Endothelial cell of umbilical vein (primary cell): ENCODE data around the gene EPS8L2. TPM values are rescaled to one million over a fixed set of nuclear protein-coding genes. Genes with fewer than 3 reads are reported as not detected.

ENCODE experiments used
- BruUV-seq: library from RNA; stranded (reverse); fragments of 400-500 nt; replicated peaks from 2 replicates; lab custom pipeline; 2021; lab: Mats Ljungman, UMichigan
- CTCF ChIA-PET: fragments of 300-600, 350-600 bp; sonication (Branson Sonifier 250); formaldehyde crosslinking; loops from one replicate; lab custom pipeline; 2021; ENCODE audit warnings: antibody characterized with exemption, inconsistent platforms; lab: Charles Lee
- POLR2A ChIA-PET: fragments of 300-600, 350-600 bp; sonication (Branson Sonifier 250); formaldehyde crosslinking; loops from one replicate; lab custom pipeline; 2021; ENCODE audit warnings: antibody characterized with exemption, inconsistent platforms; lab: Charles Lee
- DNase-seq: peaks from one replicate; pipeline ENCODE4 v3.0.0-alpha.2; 2011; ENCODE audit warnings: low read depth, low spot score
- FAIRE-seq: peaks from 2 replicates; lab custom pipeline; 2011; peaks lifted over from hg19 to GRCh38; lab: Jason Lieb, UNC
- H2AFZ ChIP-seq: 2 replicates; pipeline ENCODE4 v1.6.0; 2012; ENCODE audit warnings: low read depth, low read length, control low read depth, inconsistent platforms
- H3K27ac ChIP-seq: 2 replicates; pipeline ENCODE4 v1.5.1; 2011; ENCODE audit warnings: low read depth, mild to moderate bottlenecking, control low read depth, low read length, moderate library complexity; ENCODE audit not compliant: insufficient read depth
- H3K27me3 ChIP-seq, 2 experiments: 2 replicates each; pipeline versions ENCODE4 v1.6.0 to v1.6.1; 2011; ENCODE audit warnings: low read length in 2 of 2, mixed read lengths in 1 of 2; ENCODE audit not compliant: control insufficient read depth in 2 of 2, insufficient read depth in 2 of 2
- H3K36me3 ChIP-seq, 2 experiments: 2 replicates in 1 of 2; 3 replicates in 1 of 2; pipeline ENCODE4 v1.5.1; 2011; ENCODE audit warnings: low read length in 2 of 2, mild to moderate bottlenecking in 1 of 2, moderate library complexity in 1 of 2; ENCODE audit not compliant: control insufficient read depth in 2 of 2, insufficient read depth in 2 of 2; ENCODE audit errors: extremely low read depth in 1 of 2
- H3K4me1 ChIP-seq: 3 replicates; pipeline ENCODE4 v1.5.1; 2011; ENCODE audit warnings: mild to moderate bottlenecking, low read length; ENCODE audit not compliant: control insufficient read depth, insufficient read depth; ENCODE audit errors: extremely low read depth
- H3K4me2 ChIP-seq: 2 replicates; pipeline ENCODE4 v1.6.1; 2011; ENCODE audit warnings: low read length, control low read depth, mixed read lengths; ENCODE audit not compliant: insufficient read depth
- H3K4me3 ChIP-seq, 3 experiments: fragments of 200-600 bp in 1 of 3; sonication (generic), shearing (Covaris generic) in 1 of 3; replicated peaks in 1 of 3; 2 replicates each; pipeline ENCODE4 v1.5.1; 2011 to 2016; ENCODE audit warnings: control low read depth in 3 of 3, low read length in 3 of 3, mild to moderate bottlenecking in 2 of 3, inconsistent platforms in 1 of 3, low read depth in 1 of 3, moderate library complexity in 1 of 3; ENCODE audit not compliant: insufficient read depth in 1 of 3
- H3K79me2 ChIP-seq: 2 replicates; pipeline ENCODE4 v1.6.0; 2012; ENCODE audit warnings: low read length, inconsistent platforms; ENCODE audit not compliant: control insufficient read depth, insufficient read depth
- H3K9ac ChIP-seq: replicated peaks from 2 replicates; pipeline ENCODE3; 2011; ENCODE audit warnings: low read length, control low read depth; ENCODE audit not compliant: insufficient read depth; ENCODE audit errors: extremely low read depth
- H3K9me1 ChIP-seq: replicated peaks from 3 replicates; pipeline ENCODE4 v1.6.0; 2011; ENCODE audit warnings: mild to moderate bottlenecking, low read length; ENCODE audit not compliant: control insufficient read depth, insufficient read depth; ENCODE audit errors: extremely low read depth
- H3K9me3 ChIP-seq: replicated peaks from 2 replicates; pipeline ENCODE4 v1.5.1; 2012; ENCODE audit warnings: low read length, inconsistent platforms; ENCODE audit not compliant: control insufficient read depth, insufficient read depth
- H4K20me1 ChIP-seq: replicated peaks from 2 replicates; pipeline ENCODE3; 2011; ENCODE audit warnings: mild to moderate bottlenecking, low read length; ENCODE audit not compliant: control insufficient read depth, insufficient read depth; ENCODE audit errors: extremely low read depth
- CTCF ChIP-seq, 2 donors: IDR thresholded peaks; 1 replicate in 1 of 2; 2 replicates in 1 of 2; pipeline ENCODE4 v1.5.1; 2011; ENCODE audit warnings: low read length in 2 of 2, mild to moderate bottlenecking in 2 of 2, moderate library complexity in 2 of 2, control low read depth in 1 of 2, inconsistent platforms in 1 of 2, low read depth in 1 of 2; ENCODE audit not compliant: insufficient read depth in 1 of 2; ENCODE audit errors: extremely low read depth in 1 of 2
- FOS ChIP-seq: IDR thresholded peaks from 2 replicates; pipeline ENCODE4 v1.6.1; 2011; ENCODE audit warnings: mild to moderate bottlenecking, low read length, moderate library complexity, borderline replicate concordance; ENCODE audit not compliant: insufficient read depth
- GATA2 ChIP-seq: IDR thresholded peaks from 2 replicates; pipeline ENCODE4 v1.7.0; 2011; ENCODE audit warnings: low read depth, mild to moderate bottlenecking, moderate library complexity, mixed read lengths, low read length; ENCODE audit not compliant: insufficient read length, insufficient read depth
- MYC ChIP-seq: IDR thresholded peaks from one replicate; pipeline ENCODE4 v1.6.1; 2011; ENCODE audit warnings: mild to moderate bottlenecking, low read depth, low read length
- POLR2AphosphoS5 ChIP-seq: IDR thresholded peaks from 2 replicates; pipeline ENCODE4 v1.6.1; 2012; ENCODE audit warnings: low read depth, mild to moderate bottlenecking, control low read depth, low read length, moderate library complexity; ENCODE audit not compliant: insufficient read depth
- dilution Hi-C: fragments of 300-500 bp; cut with MboI; formaldehyde crosslinking; loops from one replicate; pipeline ENCODE4 v1.15.0; 2019; ENCODE audit warnings: low sequenced_read_pairs; ENCODE audit not compliant: extremely low pct_ligation_motif_present
- intact Hi-C: fragments of 100-400 bp; cut with micrococcal nuclease; formaldehyde crosslinking; loops from one replicate; pipeline ENCODE4 v1.10.0; 2022
- polyA plus RNA-seq, 4 experiments: library from polyadenylated mRNA; depleted of rRNA in 3 of 4; stranded (reverse) in 3 of 4; unstranded in 1 of 4; fragments of >200 nt; gene quantifications; 2 replicates each; pipeline versions ENCODE4 v1.2.1 to v1.2.3, GENCODE V29; 2011 to 2012; ENCODE audit warnings: missing spikeins in 1 of 4
- total RNA-seq: library from RNA; stranded (reverse); gene quantifications from 2 replicates; pipeline ENCODE4 v1.2.3, GENCODE V29; 2021
- TF ChIP-seq, protein P1 (sequence below): IDR thresholded peaks from 2 replicates; pipeline ENCODE4 v1.6.1; 2011; ENCODE audit not compliant: insufficient read depth, insufficient read length

The EPS8L2 gene
- total and polyA plus RNA-seq, 2 donors (not counting 3 experiments of a cell fraction or from before 2014, with no cell fraction given): 5.2 to 12.5 TPM

GRCh38 chr11:673866-674265, 32.2 kb upstream of the EPS8L2 start:
- Histone ChIP-seq H3K4me1 (no peaks in the 10 kb centered on the region), H4K20me1 (no peaks in the 10 kb centered on the region), H3K9ac (no peak overlapping the region), H2AFZ (no peak overlapping the region), H3K27ac (no peak overlapping the region), H3K4me3 (no peak overlapping the region), H3K79me2 (no peaks in the 10 kb centered on the region), H3K9me3 (no peaks in the 10 kb centered on the region), H3K27me3 (no peaks in the 10 kb centered on the region), H3K9me1 (no peaks in the 10 kb centered on the region), H3K36me3 (peaks cover 9 to 25% of the 10 kb centered on the region in 2 experiments), H3K4me2 (no peak overlapping the region)
- TF ChIP-seq POLR2AphosphoS5 (no peak), CTCF (IDR thresholded peaks at IDR 0.05; ENCODE audit: extremely low read depth in 1 of 2, insufficient read depth in 1 of 2, low read depth in 1 of 2, low read length in 2 of 2) (no peak), MYC (no peak), GATA2 (no peak), FOS (no peak)
- CTCF ChIA-PET: interaction anchor here (1.1 to 1.9 kb wide), 4 partner anchors 8 to 47 kb away, joined by 3 to 6 read pairs (median 4); no protein-coding TSS in a partner anchor
- no peak for FAIRE-seq
- no peak for DNase-seq
- BruUV-seq: no TSS peak
- POLR2A ChIA-PET: interaction anchor here (1.1 kb wide), 1 partner anchor 15 kb away, joined by 3 read pairs; no protein-coding TSS in a partner anchor
- intact Hi-C loops (no loop called here), dilution Hi-C loops (no loop called here)

GRCh38 chr11:674406-674805, 31.6 kb upstream of the EPS8L2 start:
- Histone ChIP-seq H4K20me1 (no peaks in the 10 kb centered on the region), H3K27ac (no peak overlapping the region), H3K36me3 (peaks cover 9 to 27% of the 10 kb centered on the region in 2 experiments), H3K27me3 (no peaks in the 10 kb centered on the region), H3K4me2 (no peak overlapping the region), H3K9me3 (no peaks in the 10 kb centered on the region), H3K4me3 (no peak overlapping the region), H3K79me2 (no peaks in the 10 kb centered on the region), H2AFZ (no peak overlapping the region), H3K4me1 (no peaks in the 10 kb centered on the region), H3K9me1 (no peaks in the 10 kb centered on the region), H3K9ac (no peak overlapping the region)
- TF ChIP-seq, protein P1, sequence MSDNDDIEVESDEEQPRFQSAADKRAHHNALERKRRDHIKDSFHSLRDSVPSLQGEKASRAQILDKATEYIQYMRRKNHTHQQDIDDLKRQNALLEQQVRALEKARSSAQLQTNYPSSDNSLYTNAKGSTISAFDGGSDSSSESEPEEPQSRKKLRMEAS: no peak
- TF ChIP-seq FOS: no peak
- dilution Hi-C loops (no loop called here), intact Hi-C loops (no loop called here)
- DNase-seq (no peak), FAIRE-seq (no peak)
- no TSS peak for BruUV-seq
- CTCF ChIA-PET: interaction anchor here (1.1 to 1.9 kb wide), 4 partner anchors 9 to 46 kb away, joined by 3 to 6 read pairs (median 4); no protein-coding TSS in a partner anchor
- POLR2A ChIA-PET: interaction anchor here (0.6 kb wide), 1 partner anchor 170 kb away, joined by 3 read pairs; no protein-coding TSS in a partner anchor
